Nephron (organoid): ENCODE measurements around the gene PGS1.

Experiments
- H3K27ac Mint-ChIP-seq, 3 experiments: 2 replicates each; pipeline ENCODE4 v1.8.0; 2020; ENCODE audit warnings: mixed read lengths in 3 of 3, mild to moderate bottlenecking in 2 of 3, moderate library complexity in 1 of 3
- H3K27me3 Mint-ChIP-seq: 2 replicates; pipeline ENCODE4 v1.8.0; 2021; ENCODE audit warnings: low read depth, mild to moderate bottlenecking, moderate library complexity, mixed read lengths
- H3K36me3 Mint-ChIP-seq: 2 replicates; pipeline ENCODE4 v1.8.0; 2020; ENCODE audit warnings: low read depth, mixed read lengths
- H3K4me1 Mint-ChIP-seq: 2 replicates; pipeline ENCODE4 v1.8.0; 2020; ENCODE audit warnings: mixed read lengths
- H3K4me3 Mint-ChIP-seq, 3 experiments: 2 replicates each; pipeline ENCODE4 v1.8.0; 2020; ENCODE audit warnings: mild to moderate bottlenecking in 3 of 3, mixed read lengths in 3 of 3, moderate library complexity in 2 of 3
- H3K9me3 Mint-ChIP-seq: 2 replicates; pipeline ENCODE4 v1.8.0; 2020; ENCODE audit warnings: mixed read lengths
- CTCF ChIP-seq, 3 experiments: fragments of 200-600 bp; sonication (generic); IDR thresholded peaks; one replicate each; pipeline ENCODE4 v1.5.0; 2021; ENCODE audit warnings: antibody characterized with exemption in 3 of 3; ENCODE audit not compliant: unreplicated experiment in 3 of 3

PGS1 gene

DNA sequence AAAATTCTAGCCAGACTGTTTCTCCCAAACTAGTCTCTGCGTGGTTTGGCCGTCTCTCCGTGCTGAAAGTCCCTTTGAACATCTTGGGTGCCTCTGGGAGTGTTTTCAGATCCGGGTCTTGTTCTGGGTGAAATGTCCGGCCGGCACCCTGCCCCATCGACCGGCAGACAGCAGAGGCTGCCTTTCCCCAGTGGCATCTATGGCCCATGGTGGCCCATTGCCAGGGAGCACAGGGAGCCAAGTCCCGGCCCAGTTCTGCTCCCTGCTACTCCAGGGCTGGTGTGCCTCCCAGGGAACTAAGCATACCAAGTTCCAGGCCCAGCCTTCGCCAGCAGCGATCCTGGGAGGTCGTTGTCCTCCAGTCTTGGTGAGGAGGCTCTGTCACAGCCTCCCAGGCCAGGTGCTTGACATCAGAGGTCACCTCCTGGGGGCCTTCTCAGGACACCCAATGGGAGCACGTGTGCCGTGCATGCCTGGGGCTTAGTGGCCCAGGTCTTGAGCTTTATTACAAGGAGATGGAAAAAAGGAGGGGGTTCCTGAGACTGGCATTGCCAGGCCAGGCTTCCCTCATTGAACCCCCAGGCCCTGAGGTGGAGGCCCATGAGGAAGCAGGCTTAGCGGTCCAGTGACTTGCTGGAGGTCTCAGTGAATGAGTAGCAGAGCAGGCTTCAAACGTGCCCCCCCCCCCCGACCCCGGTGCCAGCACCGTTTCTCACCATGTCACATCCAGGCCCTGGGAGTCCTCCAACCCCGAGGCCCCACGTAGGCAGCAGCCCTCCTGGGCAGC, 54.0 kb downstream of the PGS1 start:
- Mint-ChIP-seq H3K27ac (no peak overlapping the region), H3K36me3 (peaks cover 17% of the 10 kb centered on the region), H3K4me1 (peaks cover 9% of the 10 kb centered on the region), H3K4me3 (no peak overlapping the region), H3K9me3 (no peaks in the 10 kb centered on the region), H3K27me3 (peaks cover 3% of the 10 kb centered on the region)
- TF ChIP-seq CTCF (IDR thresholded peaks at IDR 0.05; ENCODE audit: unreplicated experiment in 3 of 3): no peak

- Mint-ChIP-seq H3K4me3 (no peak overlapping the region), H3K36me3 (peaks cover 16% of the 10 kb centered on the region), H3K4me1 (peaks cover 9% of the 10 kb centered on the region), H3K27ac (no peak overlapping the region), H3K27me3 (peaks cover 3% of the 10 kb centered on the region), H3K9me3 (no peaks in the 10 kb centered on the region)
- TF ChIP-seq CTCF (IDR thresholded peaks at IDR 0.05; ENCODE audit: unreplicated experiment in 3 of 3): no peak
Observed at GRCh38 chr17:78433013-78433727, 54.7 kb downstream of the PGS1 start.

DNA sequence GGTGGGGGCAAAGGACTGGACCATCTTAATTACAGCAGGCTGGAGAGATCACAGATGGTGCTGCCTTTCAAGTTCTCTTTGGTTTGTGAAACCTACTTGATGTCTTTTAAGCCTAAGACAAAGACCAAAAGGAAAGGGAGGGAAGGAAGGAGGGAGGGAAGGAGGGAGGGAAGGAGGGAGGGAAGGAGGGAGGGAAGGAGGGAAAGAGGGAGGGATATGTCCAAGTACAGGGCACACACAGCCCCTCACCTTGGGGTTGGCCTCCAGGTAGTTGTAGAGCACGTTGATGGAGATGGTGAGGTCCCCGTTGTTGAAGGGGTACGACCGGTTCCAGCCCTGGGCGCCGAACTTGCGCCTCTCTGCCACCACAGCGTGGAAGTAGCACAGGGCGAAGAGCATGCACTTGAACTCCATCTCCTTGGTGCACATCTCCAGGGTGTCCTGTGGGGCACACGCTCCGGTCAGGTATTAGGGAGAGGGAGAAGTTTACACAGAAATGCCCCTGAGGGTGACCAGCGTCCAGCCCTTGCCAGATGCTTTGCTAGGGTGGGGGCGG, 55.4 kb downstream of the PGS1 start:
- Mint-ChIP-seq H3K27me3 (peaks cover 4% of the 10 kb centered on the region), H3K36me3 (peaks cover 11% of the 10 kb centered on the region), H3K4me1 (peaks cover 3% of the 10 kb centered on the region), H3K9me3 (no peaks in the 10 kb centered on the region), H3K27ac (no peak overlapping the region), H3K4me3 (no peak overlapping the region)
- TF ChIP-seq CTCF (IDR thresholded peaks at IDR 0.05; ENCODE audit: unreplicated experiment in 3 of 3): no peak

DNA sequence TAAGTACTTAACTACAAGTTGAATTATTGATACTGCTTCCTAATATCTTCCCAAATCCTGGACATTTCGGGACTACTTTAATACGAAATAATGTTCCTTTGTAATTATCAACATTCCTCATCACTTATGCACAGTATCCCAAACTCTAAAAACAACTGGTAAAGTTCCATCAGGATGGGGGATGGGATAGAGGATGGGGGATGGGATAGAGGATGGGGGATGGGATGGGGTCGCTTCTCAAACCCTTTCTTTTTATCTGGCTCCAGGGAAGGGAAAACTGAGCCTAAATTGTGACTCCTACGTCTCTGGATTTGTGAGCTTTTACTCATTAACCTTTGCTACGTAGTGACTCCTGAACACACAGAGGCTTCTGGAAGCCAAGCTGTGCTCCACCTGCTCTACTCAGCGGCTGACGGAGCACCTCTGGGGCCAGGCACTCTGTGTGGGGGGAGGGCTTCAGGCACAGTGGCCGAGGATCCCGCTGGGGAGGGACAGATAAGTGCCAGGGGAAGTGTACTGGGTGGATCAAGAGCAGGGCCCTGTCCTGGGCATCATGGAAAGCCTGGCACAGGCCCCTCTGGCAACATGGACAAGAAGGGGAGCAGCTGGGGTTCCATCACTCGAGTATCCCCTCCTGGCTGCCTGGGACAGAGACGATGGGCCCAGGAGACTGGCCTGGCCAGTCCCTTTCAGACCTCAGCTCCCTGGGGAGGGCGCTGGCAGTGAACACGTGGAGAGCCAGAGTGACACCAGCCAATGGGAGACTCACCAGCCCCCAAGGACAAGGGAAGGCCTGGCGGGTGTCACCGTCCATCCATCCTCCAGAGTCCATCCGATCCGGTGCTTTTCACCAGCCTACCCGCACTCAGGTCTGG, 56.2 kb downstream of the PGS1 start:
- Mint-ChIP-seq H3K9me3 (no peaks in the 10 kb centered on the region), H3K27me3 (peaks cover 7% of the 10 kb centered on the region), H3K4me1 (no peaks in the 10 kb centered on the region), H3K4me3 (no peak overlapping the region), H3K27ac (no peak overlapping the region), H3K36me3 (peaks cover 6% of the 10 kb centered on the region)
- TF ChIP-seq CTCF (IDR thresholded peaks at IDR 0.05; ENCODE audit: unreplicated experiment in 3 of 3): no peak

DNA sequence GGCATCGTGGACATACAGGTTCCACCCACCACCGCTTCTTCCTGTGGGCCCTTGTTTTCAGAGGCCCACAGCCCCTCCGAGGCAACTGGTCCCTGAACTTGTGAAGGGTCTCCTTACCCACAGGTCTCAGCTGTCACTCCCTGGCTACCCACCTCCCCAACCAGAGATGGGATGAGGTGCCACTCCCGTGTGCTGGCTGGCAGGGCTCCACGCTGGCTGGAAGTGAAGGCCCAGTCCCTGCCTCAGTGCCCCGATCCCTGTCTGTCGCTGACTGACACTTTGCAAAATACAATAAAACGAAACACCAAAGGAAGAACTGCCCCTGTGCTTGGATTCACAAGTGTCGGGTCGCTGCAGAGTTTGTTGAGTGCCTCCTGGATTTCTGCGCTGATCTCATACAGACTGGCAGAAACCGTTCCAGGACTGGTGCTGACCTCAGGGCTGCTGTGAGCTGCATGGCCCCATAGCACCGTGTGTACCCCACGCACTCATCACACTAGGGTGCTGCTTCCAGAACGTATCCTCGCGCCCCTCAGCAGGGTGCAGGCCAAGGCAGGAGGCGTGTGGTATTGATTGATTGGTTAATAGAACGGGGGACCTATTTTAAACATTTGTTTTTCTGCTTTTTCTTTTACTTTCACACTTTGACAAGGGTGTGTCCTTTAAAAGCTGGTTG, 57.0 kb downstream of the PGS1 start:
- no peak for TF ChIP-seq CTCF (IDR thresholded peaks at IDR 0.05; ENCODE audit: unreplicated experiment in 3 of 3)
- no peaks in the 10 kb centered on the region for H3K4me1 Mint-ChIP-seq
- H3K36me3 Mint-ChIP-seq: no peaks in the 10 kb centered on the region
- H3K27me3 Mint-ChIP-seq: peaks cover 7% of the 10 kb centered on the region
- H3K27ac Mint-ChIP-seq: no peak overlapping the region
- no peak overlapping the region for H3K4me3 Mint-ChIP-seq
- no peaks in the 10 kb centered on the region for H3K9me3 Mint-ChIP-seq
